Ishikawa (cell line): Measurements from ENCODE around the gene DPYSL3.

Experiments used
- EGR1 ChIP-seq: IDR thresholded peaks from 2 replicates; pipeline ENCODE4 v1.6.1; 2012
- EP300 ChIP-seq: IDR thresholded peaks from 2 replicates; pipeline ENCODE4 v1.6.1; 2012; ENCODE audit warnings: borderline replicate concordance
- NFIC ChIP-seq: IDR thresholded peaks from 2 replicates; pipeline ENCODE4 v1.6.1; 2012
- RAD21 ChIP-seq: IDR thresholded peaks from 2 replicates; pipeline ENCODE4 v1.6.1; 2012; ENCODE audit warnings: low read depth
- TAF1 ChIP-seq: IDR thresholded peaks from 2 replicates; pipeline ENCODE4 v1.6.1; 2012; ENCODE audit warnings: low read depth, mild to moderate bottlenecking
- TEAD4 ChIP-seq: IDR thresholded peaks from 2 replicates; pipeline ENCODE4 v1.6.1; 2012
- YY1 ChIP-seq: IDR thresholded peaks from 2 replicates; pipeline ENCODE4 v1.6.1; 2012; ENCODE audit warnings: low read depth
- TF ChIP-seq, protein P1 (sequence below): IDR thresholded peaks from 2 replicates; pipeline ENCODE4 v1.6.1; 2012
- TF ChIP-seq, protein P2 (sequence below): IDR thresholded peaks from 2 replicates; pipeline ENCODE4 v1.6.1; 2012; ENCODE audit warnings: low read depth, mild to moderate bottlenecking

DNA sequence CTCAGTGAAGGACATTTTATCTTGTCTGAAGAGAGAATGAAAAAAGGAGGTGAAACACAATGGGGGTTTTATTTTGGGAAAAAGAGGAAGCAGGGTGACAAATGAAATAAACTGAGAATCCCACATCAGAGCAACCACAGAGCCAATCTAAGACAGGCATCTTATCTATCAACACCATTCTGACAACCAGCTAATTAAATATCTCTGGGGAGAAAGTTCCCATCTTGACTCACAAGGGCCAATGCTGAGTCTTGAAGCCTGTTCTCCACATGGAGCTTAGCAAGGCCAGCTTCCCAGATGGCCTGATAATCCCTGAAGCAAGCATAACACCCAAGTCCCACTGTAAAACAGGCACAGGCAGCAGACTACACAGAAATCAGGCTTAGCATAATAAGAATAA lies 30.4 kb downstream of the DPYSL3 start:
- TF ChIP-seq, protein P1, sequence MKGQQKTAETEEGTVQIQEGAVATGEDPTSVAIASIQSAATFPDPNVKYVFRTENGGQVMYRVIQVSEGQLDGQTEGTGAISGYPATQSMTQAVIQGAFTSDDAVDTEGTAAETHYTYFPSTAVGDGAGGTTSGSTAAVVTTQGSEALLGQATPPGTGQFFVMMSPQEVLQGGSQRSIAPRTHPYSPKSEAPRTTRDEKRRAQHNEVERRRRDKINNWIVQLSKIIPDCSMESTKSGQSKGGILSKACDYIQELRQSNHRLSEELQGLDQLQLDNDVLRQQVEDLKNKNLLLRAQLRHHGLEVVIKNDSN = no peak
- TF ChIP-seq TAF1 (no peak), YY1 (no peak), RAD21 (no peak), EGR1 (no peak), TEAD4 (no peak), EP300 (no peak), NFIC (no peak)
- TF ChIP-seq, protein P2, sequence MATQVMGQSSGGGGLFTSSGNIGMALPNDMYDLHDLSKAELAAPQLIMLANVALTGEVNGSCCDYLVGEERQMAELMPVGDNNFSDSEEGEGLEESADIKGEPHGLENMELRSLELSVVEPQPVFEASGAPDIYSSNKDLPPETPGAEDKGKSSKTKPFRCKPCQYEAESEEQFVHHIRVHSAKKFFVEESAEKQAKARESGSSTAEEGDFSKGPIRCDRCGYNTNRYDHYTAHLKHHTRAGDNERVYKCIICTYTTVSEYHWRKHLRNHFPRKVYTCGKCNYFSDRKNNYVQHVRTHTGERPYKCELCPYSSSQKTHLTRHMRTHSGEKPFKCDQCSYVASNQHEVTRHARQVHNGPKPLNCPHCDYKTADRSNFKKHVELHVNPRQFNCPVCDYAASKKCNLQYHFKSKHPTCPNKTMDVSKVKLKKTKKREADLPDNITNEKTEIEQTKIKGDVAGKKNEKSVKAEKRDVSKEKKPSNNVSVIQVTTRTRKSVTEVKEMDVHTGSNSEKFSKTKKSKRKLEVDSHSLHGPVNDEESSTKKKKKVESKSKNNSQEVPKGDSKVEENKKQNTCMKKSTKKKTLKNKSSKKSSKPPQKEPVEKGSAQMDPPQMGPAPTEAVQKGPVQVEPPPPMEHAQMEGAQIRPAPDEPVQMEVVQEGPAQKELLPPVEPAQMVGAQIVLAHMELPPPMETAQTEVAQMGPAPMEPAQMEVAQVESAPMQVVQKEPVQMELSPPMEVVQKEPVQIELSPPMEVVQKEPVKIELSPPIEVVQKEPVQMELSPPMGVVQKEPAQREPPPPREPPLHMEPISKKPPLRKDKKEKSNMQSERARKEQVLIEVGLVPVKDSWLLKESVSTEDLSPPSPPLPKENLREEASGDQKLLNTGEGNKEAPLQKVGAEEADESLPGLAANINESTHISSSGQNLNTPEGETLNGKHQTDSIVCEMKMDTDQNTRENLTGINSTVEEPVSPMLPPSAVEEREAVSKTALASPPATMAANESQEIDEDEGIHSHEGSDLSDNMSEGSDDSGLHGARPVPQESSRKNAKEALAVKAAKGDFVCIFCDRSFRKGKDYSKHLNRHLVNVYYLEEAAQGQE = no peak
